PC-9 (cell line): ENCODE measurements around the gene OSBPL6.

Experiments
- EZH2 ChIP-seq: fragments of 200-600 bp; sonication (generic); IDR thresholded peaks from 2 replicates; pipeline ENCODE4 v1.8.0; 2017; ENCODE audit warnings: antibody characterized with exemption, low read depth
- TF ChIP-seq, protein P1 (sequence below): fragments of 200-600 bp; sonication (generic); conservative IDR thresholded peaks from 2 replicates; pipeline ENCODE4 v1.6.1; 2017; ENCODE audit warnings: mixed run types, antibody characterized with exemption, mild to moderate bottlenecking, moderate library complexity

DNA sequence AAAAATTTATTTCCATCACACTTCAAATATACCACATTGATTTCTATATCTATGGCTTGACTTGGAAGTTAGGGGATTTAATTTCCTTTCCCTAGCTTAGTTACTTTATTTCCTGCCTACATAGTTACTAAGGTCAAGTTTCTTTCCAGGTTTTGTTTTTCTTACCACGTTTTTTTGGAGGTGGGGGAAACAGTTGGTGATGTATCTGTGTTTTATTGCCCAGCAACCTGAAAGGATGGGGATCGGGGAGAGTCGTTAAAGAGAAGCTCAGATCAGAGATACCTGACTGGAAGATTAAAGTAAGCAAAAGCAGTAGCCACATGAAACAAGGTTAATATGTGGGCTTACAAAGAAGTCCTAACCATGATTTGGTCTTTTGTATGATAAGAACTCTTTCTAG is 127.8 kb downstream of the OSBPL6 start:
- TF ChIP-seq, protein P1, sequence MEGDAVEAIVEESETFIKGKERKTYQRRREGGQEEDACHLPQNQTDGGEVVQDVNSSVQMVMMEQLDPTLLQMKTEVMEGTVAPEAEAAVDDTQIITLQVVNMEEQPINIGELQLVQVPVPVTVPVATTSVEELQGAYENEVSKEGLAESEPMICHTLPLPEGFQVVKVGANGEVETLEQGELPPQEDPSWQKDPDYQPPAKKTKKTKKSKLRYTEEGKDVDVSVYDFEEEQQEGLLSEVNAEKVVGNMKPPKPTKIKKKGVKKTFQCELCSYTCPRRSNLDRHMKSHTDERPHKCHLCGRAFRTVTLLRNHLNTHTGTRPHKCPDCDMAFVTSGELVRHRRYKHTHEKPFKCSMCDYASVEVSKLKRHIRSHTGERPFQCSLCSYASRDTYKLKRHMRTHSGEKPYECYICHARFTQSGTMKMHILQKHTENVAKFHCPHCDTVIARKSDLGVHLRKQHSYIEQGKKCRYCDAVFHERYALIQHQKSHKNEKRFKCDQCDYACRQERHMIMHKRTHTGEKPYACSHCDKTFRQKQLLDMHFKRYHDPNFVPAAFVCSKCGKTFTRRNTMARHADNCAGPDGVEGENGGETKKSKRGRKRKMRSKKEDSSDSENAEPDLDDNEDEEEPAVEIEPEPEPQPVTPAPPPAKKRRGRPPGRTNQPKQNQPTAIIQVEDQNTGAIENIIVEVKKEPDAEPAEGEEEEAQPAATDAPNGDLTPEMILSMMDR = no peak
- TF ChIP-seq EZH2 = no peak
